ENCODE data around the gene SPEM3.
"Not testable (repeated sequence)": the region's sequence is repeated elsewhere in the genome, so short reads cannot be mapped to it uniquely, and the experiment has no call there.

The SPEM3 gene

DNA sequence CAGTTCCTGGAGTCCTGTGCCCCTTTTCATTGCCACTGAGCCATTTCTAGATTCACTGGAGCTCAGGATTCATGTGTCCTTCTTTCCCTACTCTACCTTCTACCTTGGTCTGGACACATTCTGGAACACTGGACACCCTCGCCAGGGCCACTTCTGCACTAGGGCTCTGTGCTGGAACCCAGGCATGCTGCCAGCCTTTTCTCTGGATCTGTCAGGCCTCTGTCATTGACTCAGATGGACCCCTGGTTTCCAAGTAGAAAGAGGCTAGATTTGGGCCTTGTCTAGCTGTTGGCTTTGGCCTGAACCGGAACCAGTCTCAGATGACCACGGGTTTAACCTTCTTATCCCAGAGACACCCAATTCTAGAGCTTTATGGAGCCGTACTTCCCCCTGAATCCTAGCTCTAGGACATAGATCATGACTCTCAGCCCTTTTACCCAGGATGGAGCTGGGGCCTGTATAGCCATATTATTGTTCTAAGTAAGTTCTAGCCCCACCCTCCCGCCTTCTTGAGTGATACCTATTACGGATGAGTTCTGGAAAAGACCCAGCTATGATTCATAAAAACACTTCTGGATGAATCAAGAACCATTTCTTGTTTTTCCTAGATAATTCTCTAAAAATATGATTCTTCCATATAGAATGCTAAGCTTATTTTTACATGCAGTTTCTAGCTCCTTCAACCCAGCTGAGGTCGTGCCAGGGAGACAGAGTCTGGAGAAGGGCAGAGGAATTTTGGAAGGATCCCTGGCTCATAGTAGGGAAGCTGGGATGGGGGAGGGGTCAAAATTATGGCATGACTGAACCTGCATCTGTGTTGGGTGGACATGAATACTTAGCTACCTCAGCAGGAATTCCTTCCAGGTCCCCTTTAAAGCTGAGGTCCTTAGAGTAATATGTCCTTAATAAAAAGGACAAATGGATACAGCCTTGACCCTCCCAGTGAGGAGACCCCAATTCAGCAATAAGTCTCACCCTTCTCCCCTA lies 15.1 kb downstream of the SPEM3 start:
- DNase-seq: no peak

- DNase-seq: no peak
Measured at GRCh38 chr17:7444682-7445618, 16.3 kb downstream of the SPEM3 start, which contains the start of gene CHRNB1. CHRNB1 (plus strand) TSS chr17:7445061; CDS start chr17:7445128, 67 bp downstream.

DNA sequence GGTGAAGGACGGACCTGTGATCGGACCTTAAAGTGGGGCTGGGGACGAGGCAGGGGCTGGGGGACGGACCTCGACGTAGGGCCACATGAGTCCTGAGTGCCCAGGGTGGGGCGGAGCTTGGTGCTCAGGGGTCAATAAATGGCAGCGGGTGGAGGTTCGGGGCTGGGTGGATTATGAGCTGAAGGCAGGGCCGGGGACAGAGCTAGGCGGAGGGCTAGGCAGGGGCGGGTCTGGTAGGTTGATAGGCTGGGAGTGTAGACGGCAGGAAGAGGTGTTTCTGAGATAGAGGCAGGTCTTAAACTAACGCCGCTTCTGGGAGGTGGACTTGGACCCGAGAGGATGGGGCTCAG lies 16.9 kb downstream of the SPEM3 start:
- peak; percentile 30 for DNase-seq

- DNase-seq: no peak
Measured at GRCh38 chr17:7448461-7448860, 19.8 kb downstream of the SPEM3 start.

DNA sequence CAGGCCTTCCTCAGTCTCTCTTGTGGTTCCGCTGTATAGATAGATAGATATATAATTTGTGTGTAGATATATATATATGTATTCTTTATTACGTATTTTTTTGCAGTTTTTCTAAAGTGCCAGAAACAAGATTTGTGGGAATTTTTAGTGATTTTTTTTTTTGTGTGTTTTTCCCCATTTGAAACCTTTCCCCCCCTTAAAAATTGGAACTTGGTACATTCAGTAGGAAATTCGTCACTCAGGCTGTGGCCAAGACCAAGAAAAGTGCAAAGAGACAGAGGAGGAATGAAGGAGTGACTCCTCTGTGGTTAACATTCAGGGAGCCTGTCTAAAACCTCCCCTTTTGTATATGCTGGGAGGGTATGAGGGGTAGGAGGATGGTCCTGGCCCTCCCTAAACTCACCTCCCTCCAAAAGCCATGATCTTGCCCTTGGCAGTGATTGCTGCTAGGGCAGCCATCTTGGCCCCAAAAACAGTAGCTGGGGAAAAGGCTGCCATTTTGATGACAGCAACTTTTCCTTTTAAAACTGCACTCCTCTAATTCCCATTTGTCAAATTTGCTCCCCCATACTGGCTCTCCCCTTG lies 31.4 kb downstream of the SPEM3 start:
- no peak for DNase-seq

DNA sequence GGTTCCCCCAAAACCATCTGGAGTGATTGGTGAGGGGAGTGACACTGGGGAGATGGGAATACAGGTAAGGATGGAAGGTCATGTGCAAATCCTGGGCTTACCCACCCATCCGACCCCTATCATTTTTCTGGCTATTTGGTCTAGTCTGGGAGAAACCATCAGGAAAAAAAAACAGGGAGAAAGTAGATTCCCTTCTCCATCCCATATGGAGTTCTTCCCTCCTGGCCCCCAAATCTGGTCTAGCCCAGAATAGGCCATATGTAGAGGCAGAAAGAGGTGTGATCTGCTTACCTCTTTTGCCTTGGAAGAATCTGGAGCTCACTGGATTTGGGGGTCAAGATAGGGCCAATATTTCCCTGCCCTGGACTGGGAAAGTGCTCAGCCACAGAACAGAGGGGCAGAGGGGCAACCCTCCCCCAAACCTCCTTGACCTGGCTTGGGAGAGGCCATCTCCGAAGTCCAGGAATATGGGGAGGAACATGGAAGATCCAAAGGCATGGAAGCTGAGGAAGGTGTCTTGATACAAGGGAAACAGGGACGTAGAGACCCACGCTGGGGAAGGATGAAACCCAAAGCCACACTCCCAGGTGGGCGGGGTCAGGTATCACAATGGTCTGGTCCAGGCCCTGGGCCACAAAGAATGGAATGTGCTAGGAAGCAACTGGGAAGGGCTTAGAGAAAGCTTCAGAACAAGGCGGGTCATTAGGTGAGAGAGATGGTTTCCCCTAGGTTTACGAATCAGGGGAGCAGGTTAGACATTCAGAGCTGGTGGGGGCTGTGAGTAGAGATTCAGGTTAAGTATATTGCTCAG lies 32.4 kb downstream of the SPEM3 start:
- no peak for DNase-seq

DNA sequence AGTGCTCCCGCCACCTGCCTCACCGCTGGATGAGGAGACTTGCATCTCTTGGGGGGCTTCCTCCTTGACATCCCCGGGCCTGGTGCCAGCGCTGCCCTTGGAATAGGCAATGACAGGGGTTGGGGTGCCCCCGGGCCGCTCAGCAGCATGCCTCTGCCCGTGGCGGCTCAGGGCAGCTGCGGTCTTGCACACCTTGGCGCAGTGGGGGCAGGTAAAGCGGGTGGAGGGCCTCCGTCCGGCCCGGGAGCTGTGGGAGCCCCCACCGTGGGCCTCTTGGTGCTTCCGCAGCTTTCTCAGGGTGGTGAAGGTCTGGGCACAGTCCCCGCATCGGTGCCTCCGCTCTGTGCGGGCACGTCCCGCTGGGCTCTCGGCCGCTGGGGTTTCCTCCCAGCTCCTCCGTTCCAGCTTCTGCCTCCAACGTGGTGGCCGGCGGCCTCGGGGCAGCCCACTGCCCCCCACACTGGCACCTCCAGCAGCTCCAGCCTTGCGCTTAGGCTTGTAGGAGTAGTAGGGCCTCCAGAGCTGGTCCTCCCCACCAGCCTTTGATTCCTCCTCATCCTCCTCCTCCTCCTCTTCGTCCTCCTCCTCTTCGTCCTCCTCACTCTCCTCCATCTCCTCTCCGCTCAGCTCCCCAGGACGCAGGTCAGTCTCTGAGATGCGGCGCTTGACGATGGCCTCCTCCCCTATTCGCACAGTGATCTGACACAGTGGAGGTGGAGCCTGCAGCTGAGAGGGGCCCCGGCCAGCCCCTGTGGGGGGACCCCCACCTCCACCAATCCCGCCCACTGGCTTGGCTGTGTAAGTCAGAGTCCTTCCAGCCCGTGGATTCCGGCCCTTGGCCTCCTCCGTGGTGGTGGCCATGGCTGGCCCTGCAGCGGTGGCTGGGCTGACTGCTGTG lies 34.1 kb downstream of the SPEM3 start:
- DNase-seq: no peak

GRCh38 chr17:7463372-7463846 lies 34.8 kb downstream of the SPEM3 start:
- DNase-seq: no peak

DNA sequence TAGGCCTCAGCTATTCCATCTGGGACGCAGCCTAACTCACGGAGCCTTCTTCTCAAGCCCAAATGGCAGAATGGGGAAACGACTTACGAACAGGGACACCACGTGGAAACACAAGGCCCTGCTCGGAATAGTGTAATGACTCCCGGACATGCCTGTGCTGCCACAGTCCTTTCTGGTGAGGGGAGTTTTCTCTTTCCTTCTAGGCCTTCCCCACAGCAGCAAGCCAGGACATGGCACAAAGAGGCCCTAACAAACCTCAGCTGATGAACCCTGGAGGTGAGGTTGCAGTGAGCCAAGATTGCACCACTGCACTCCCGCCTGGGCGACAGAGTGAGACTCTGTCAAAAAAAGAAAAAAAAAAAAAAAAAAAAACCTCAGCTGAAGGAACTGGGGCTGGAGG lies 35.4 kb downstream of the SPEM3 start:
- no peak for DNase-seq

- no peak for DNase-seq
Measured at GRCh38 chr17:7465597-7466275, 37.1 kb downstream of the SPEM3 start.

DNA sequence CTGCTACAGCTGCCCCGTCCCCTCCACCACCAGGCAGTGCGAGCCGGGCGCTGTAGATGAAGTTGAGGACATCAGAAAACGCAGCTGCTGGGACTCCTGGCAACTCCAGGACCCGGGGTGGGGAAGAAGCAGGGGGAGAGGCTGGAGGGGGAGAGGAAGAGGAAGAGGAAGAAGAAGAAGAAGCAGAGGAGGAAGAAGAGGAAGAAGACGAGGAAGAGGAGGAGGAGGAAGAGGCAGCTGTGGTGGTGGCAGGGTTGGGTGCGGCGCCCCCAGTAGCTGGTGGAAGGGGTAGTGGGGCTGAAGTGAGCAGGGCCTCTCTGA lies 37.6 kb downstream of the SPEM3 start:
- no peak for DNase-seq

DNA sequence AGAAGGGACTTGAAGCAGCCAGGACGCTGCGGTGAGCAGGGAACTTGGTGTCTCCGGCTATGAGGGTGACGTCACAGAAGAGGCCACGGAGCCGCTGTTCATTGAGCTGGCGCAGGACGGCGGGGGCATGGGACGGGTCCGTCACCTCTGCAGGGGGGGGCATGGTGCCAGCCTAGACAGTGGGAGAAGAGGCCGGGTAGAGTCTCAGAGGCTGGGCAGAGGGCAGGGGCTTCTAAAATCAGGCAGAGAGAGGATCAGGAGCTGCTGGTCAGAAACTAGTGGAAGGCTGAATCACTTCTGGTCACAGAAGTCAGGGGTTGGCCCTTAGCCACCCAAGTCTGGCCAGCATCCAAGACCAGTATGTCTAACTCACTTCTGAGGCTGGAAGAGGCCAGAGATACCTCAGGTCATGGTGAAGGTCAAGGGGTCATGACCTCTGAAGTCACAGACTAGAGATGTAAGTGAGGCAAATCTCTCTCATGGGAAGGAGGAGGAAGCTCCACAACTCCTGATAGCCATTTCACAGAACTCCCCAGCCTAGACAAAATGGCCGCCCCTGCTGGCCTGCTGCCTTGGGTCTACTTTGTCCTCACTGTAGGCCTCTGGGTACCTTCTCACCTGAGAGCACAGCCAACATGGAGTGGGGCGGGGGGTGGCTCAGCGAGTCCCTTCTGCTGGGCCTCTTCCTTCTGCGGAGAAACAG lies 38.1 kb downstream of the SPEM3 start:
- DNase-seq: no peak

DNA sequence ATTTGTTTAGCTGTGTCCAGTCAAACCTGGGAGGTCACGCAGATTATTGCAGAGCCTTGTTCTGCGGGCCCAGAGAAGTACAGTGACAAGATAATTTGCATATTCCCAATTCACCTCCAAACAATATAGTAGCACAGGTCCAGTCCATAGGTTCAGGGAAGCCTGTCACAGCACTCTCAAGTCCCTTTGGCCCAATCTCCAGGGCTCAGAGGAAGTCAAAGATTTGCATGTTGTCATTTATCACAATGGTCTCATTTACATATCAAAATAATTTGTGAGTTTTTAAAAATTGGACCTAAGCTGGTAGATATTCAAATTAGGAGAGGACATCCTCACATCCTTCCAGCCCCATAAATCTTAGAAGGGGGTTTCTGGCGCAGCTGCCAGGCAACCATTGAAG lies 38.8 kb downstream of the SPEM3 start:
- DNase-seq: no peak

DNA sequence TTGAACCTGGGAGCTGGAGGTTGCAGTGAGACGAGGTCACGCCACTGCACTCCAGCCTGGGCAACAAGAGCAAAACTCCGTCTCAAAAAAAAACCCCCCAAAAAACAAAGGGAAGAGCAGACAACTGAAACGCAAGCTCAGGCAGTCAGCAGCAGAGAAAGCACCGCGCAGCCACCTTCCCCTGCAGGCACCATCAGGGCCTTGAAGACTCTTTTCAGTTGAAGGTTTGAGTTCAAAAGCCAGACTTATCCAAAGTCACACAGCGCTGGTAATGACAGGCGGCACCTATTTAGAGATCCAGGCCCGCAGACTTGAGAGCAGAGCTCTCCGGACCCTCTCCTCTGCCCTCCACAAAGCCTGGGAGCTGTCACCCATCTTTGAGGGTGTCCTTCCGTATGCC lies 39.6 kb downstream of the SPEM3 start:
- DNase-seq: no peak

DNA sequence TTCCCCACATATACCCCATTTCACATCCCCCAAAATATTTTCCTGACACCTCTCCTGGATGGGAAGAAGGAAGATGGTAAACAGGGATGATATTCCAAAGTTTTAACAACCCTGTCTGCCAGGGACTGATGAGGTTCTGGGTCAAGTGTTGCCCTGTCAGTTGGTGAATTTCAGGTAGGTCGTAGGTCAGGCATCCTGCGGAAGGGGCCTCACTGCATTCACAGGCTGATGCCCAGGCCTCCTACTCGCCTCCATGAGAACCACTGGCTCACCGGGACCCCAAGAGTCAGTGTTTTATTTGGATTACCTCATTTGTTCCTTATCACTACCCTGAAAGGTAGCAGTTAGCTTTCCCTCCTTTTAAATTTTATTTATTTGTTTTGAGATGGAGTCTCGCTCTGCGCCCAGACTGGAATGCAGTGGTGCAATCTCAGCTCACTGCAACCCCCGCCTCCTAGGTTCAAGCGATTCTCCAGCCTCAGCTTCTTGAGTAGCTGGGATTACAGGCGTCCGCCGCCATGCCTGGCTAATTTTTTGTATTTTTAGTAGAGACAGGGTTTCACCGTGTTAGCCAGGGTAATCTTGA lies 40.2 kb downstream of the SPEM3 start:
- no peak for DNase-seq

- not testable (repeated sequence) for DNase-seq
Measured at GRCh38 chr17:7469843-7470242, 41.2 kb downstream of the SPEM3 start.

DNA sequence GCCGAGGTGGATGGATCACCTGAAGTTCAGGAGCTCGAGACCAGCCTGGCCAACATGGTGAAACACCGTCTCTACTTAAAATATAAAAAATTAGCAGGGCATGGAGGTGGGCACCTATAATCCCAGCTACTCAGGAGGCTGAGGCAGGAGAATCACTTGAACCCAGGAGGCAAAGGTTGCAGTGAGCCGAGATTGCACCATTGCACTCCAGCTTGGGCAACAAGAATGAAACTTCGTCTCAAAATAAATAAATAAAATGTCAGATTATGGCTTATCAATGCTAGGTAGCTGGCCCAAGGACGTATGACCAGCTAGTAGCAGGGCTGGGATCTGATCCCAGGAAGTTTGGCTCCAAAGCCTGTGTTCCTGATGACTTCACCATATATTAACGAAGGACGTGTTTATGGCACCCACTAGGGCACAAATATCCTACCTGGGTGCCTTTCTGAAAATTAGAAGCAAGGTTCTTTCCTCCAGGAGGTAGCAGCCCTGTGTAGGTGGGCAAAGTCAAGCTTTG lies 41.9 kb downstream of the SPEM3 start:
- not testable (repeated sequence) for DNase-seq

- DNase-seq: no peak
Measured at GRCh38 chr17:7471729-7472128, 43.1 kb downstream of the SPEM3 start.

- DNase-seq: not testable (repeated sequence)
Measured at GRCh38 chr17:7474767-7475166, 46.1 kb downstream of the SPEM3 start.
